Fibroblast of pulmonary artery (primary cell): ENCODE measurements around the gene CFAP69.
"Not testable (repeated sequence)": the region's sequence is repeated elsewhere in the genome, so short reads cannot be mapped to it uniquely, and the experiment has no call there.

Source experiments
- DNase-seq: peaks from one replicate; pipeline ENCODE4 v3.0.0-alpha.2; 2010; ENCODE audit warnings: low read depth
- H3K4me3 ChIP-seq: replicated peaks from 2 replicates; pipeline ENCODE4 v1.5.1; 2011; ENCODE audit warnings: low read depth, mild to moderate bottlenecking, control low read depth, low read length, moderate library complexity
- CTCF ChIP-seq: IDR thresholded peaks from 2 replicates; pipeline ENCODE4 v1.5.1; 2011; ENCODE audit warnings: mild to moderate bottlenecking, control low read depth, low read length, inconsistent platforms; ENCODE audit errors: missing control alignments

Gene CFAP69

DNA sequence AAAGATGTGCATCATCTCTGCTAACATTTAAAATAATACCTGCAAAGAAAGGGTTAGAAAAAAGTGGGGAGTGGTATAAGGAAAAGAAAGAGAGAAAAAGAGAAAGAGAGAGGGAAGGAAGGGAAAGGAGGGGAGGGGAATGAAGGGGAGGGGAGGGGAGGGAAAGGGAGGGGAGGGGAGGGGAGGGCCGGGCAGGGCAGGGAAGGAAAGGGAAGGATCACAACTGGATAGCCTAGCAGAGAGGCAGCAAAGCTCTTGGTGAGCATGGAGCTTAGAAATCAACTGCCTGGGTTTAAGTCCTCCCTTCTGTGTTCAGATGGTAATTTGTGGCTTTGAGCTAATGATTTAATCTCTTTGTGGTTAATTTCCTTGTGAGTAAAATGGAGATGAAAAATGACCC, 81.5 kb downstream of the CFAP69 start:
- no peak overlapping the region for H3K4me3 ChIP-seq
- TF ChIP-seq CTCF: no peak
- no peak for DNase-seq

- no peak overlapping the region for H3K4me3 ChIP-seq
- no peak for DNase-seq
- TF ChIP-seq CTCF: no peak
These were observed 89.3 kb downstream of the CFAP69 start for GRCh38 chr7:90334193-90334843.

DNA sequence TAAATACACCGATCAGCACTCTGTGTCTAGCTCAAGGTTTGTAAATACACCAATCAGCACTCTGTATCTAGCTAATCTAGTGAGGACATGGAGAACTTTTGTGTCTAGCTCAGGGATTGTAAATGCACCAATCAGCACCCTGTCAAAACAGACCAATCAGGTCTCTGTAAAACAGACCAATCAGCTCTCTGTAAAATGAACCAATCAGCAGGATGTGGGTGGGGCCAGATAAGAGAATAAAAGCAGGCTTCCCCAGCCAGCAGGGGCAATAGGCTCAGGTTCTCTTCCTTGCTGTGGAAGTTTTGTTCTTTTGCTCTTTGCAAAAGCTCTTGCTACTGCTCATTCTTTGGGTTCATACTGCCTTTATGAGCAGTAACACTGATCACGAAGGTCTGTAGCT, 90.0 kb downstream of the CFAP69 start:
- not testable (repeated sequence) for H3K4me3 ChIP-seq, DNase-seq

DNA sequence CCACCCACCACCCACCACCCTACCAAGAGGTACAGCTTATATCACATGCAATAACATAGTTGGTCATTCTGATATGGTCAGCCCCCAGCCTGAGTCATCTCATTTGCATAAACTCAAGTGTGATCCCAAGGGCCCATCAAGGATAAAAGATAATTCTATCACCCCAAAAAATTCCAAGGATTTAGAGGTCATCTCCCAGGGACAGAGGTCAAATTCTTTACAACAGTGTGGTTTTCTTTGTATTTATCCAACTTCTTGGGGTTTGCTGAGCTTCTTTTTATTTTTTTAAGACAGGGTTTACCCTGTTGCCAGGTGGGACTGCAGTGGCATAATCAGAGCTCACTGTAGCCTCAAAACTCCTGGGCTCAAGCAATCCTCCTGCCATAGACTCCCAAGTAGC, 92.1 kb downstream of the CFAP69 start:
- no peak overlapping the region for H3K4me3 ChIP-seq
- DNase-seq: no peak
- no peak for TF ChIP-seq CTCF

DNA sequence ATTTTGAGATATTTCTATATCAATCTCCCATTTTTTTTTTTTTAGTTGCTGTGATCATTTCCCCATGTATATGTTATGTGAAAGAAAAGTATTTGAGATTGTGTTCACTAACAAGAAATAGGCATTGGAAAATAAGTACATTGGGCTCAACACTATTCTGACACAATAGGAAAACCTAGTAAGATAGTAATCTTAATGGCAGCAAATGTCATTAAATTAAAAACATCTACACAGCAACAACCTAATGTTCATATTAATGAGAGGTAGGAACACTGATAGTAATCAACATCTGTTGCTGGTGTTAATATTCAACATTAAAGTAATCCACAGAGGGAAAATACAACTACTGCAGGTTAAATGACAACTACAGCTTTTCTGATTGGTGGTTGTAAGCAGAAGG, 100.0 kb downstream of the CFAP69 start:
- no peak for TF ChIP-seq CTCF
- no peak overlapping the region for H3K4me3 ChIP-seq

DNA sequence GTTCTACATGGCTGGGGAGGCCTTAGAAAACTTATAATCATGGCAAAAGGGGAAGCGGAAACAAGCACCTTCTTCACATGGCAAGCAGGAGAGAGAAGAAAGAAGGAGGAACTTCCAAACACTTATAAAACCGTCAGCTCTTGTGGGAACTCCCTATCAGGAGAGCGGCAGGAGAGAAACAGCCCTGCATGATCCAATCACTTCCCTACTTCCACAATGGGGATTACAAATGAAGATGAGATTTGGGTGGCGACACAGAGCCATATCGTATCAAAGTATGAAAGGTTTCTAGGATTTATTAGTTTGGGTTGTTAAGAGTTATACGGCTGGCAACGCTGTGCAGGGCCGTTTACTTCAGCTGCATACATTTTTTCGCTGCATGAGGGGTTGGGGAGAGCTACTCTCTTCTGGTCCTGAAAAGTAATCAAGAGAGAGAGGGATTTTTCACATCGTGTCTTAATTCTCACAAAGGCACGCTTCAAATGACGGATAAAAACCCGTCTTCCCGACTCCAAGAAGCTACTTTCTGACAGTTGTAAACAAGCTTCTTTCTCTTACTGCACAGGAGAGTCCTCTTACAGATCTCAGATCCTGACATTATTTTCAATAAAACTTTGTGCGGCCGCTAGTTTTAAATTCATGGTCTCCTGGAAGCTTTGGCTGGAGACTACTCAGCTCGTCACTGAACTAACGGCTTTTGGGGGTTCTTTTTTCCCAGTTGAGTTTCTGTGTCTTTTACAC, 100.8 kb downstream of the CFAP69 start:
- no peak for TF ChIP-seq CTCF
- peak; percentile 50 for DNase-seq
- peak overlapping the region; percentile 99 for H3K4me3 ChIP-seq

More for the DNA sequence above, 100.0 kb downstream of the CFAP69 start:
- no peak for DNase-seq

DNA sequence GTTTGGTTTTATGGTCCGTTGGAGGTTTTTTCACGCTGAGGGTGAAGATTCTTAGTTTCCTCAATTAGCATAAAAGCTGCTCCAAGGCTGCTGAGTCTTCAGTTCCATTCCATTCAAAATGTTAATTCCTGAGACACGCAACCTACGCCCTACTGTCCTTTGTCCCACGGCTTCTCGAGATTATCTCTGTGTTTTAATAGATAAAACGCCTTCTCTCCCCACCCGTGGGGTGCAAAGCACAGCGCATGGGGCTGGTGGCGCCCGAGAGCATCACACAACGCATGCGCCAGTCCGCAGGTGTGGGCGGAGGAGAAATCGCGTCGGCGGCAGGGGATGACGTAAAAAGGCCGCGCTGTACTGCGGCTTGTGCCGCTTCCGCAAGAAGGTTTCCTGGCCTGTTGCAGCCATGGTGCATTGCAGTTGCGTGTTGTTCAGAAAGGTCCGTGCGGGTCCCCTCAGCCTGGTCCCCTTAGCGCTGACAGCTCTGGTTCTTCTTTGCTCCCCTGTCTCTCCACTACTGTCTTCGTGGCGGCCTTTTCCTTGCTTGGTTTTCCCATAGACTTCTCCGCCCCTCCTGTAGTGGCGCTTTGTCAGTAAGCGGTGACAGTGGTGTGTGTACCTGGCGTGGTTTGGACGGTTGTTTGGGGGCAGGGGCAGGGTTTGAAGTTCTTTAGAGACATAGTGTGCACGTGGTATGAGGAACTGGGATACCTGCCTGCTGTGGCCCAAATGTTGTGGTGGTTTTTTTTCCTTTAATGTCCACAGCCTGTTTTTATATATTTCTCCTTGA, 101.6 kb downstream of the CFAP69 start, which contains the start of gene GTPBP10:
GTPBP10 (plus strand) TSS at position 381 of the 790 bp plus-strand sequence; CDS start at position 407, 26 bp downstream.
- H3K4me3 ChIP-seq: peak within 1 kb of the TSS; percentile 99
- peak; percentile 71 for TF ChIP-seq CTCF
- peak; percentile 98 for DNase-seq
